Measurements from ENCODE around the gene HSPB2.
"Not testable (repeated sequence)": the region's sequence is repeated elsewhere in the genome, so short reads cannot be mapped to it uniquely, and the experiment has no call there.

Gene HSPB2, protein sequence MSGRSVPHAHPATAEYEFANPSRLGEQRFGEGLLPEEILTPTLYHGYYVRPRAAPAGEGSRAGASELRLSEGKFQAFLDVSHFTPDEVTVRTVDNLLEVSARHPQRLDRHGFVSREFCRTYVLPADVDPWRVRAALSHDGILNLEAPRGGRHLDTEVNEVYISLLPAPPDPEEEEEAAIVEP

DNA sequence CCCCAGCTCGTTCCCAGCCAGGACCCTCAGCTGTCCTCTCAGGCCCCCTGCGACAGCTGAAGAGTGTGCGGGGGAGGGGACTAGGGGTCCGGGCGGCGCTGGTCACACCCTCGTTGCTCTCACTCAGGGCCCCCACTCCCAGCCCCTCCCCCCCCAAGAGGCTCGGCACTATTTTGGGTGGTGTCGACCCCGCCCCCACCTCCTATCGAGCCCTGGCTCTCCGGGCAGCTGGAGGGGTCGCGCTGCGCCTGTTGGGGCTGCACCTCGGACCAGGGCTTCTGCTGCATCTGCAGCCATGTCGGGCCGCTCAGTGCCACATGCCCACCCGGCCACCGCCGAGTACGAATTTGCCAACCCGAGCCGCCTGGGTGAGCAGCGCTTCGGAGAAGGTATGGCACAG is at the start of gene HSPB2:
HSPB2 (plus strand) TSS at position 200 of the 400 bp plus-strand sequence; CDS start at position 296, 96 bp downstream.
- DNase-seq = no peak

DNA sequence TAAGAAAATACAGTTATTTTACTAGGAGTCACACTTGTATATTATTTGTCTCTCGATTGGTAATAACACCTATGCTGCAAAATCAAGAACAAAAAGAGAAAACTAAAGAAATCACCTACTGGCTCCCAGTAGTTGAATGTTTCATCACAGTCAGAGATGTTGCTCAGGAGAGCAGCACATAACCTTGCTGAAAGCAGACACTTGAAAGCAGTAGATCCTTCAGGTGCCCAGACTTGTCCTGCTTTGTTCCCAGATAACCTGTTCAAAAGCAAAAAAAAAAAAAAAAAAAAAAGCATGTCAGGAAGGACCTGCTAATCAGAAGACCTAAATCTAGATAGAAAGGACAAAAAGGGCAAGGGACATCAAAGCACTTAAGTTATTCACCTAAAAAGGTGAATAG is 42.4 kb upstream of the HSPB2 start:
- DNase-seq = no peak

DNA sequence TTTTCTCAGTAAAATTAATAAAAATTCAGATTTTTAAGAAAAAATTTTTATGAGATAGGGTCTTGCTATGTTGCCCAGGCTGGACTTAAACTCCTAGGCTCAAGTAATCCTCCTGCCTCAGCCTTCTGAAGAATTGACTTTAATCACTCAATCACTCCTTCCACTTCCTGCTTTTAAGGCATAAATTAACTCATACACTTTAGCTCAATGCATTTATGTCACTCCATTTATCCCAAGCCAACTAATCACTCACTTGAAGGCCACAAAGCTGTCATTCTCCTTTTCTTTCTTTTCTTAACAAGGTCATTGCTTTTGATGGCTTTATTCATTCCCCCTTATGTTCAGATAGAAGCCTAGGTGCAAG is 42.0 kb upstream of the HSPB2 start:
- no peak for DNase-seq

DNA sequence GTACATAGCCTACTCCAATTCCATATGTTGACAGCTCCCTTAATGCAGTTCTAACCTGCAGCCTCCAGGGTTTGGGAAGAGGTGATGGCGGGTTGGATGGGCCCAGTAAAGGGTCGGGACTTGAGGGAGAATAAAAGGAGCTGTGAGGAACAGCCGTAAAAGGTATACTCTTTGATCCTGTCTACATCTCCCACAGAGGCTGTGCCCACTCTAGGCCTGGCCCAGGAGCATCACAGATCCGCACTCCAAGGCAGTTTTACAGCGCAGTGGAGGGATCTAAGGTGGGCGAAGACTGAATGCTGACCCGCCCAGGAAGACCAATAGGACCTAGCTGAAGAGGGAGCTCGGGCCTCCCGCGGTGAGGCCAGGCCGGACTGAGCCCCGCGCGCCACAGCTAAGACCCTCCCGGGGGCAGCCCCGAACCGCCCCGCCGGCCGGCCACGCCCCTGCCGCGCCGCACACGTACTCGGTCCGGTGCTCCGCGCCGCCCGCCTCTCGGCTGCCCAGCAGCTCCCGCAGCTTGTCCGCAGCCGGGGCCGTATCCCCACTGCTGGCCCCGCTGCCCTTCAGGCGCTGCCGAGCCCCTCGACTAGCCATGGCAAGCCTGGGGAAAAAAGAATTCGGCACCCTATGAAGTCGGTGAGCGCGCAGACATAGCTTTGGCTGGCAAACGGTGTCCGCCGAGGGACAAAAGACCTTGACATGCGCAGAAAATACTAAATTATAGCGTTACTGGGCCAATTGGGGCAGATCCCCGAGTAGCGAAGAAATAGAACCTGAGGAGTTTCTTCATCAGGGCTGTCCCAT is 41.4 kb upstream of the HSPB2 start, which contains the start of gene ALG9:
ALG9 (minus strand) TSS at position 696 of the 807 bp plus-strand sequence; CDS start at position 597, 99 bp downstream.
- DNase-seq = peak; percentile 87

DNA sequence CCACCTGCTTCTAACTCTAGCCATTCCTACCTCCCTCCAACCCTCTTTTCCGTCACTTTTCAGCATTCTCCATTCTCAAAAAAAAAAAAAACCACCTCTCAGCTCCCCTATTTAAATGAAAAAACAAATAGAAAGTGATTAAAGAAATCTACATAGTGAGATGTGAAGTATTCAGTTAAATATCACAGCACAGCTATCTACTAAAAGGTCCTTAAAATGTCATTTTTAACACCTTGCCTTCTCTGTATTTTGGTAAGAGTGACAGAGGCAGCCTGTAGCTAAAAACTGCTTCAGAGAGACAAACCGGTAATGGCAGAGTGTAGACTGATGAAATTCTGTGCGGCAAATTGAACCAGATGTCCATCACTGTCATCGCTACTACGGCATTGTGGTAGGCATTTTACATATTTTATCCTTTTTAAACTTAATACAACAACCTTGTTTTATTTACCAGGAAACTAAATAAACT is 40.8 kb upstream of the HSPB2 start:
- no peak for DNase-seq

DNA sequence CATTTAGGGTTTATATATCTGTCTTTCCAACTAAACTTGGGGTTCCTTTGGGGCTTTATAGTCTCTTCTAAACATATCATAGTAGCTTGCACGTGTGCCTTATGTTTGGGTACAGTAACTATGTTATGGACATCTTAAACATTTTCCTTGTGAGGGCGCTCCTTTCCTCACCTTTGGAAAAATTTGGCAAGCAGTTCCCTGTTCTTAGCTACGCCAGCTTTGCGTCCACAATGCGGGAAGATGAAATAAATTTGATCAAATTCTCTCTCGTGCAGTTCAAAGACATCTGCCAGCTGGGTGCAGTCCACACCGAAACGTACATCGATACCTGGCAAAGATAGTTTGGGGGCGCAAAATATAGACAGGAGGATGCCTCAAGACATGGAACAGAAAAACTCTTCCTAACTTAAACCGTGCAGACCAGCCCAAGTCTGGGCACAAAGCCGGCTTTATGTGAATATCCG is 34.1 kb upstream of the HSPB2 start:
- no peak for DNase-seq

DNA sequence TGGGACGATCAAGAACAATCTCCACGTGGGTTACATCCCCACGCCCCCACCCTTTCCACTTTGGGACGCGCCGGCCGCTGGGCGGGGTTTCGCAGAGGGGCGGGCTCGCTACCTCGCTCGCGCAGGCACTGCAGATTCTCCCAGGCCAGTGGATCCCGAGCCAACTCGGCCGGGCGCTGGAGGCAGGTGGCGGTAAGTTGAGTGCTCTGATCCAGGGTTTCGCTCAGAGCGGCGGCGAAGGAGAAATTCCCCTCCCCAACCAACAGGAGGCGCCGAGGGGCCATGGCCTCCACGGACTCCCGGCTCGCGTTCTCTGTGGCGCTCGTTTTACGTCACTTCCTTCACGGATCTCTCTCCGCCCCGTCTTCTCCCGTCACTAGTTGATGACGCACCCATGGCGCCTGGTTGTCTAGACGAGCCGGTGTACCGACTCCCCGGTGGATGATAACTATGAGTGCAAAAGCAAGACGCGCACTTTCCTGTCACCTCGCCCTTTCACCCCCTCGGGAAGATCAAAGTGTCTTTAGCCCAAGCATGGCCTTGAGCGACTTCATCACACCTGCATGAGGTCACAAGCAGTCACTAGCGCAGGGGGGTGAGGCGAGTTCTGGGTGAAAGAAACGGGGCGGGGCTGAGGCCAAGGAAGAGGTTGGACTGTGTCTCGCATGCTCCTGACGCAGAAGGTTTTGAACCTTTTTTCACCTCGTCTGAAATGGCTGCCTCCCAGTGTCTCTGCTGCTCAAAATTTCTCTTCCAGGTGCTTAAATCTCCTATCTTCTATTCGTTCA is 33.5 kb upstream of the HSPB2 start, which contains the start of the genes CFAP68 and FDXACB1:
CFAP68 (plus strand) TSS at position 693 of the 788 bp plus-strand sequence; CDS start at position 713, 20 bp downstream.
FDXACB1 (minus strand) TSS at position 317 of the 788 bp plus-strand sequence; CDS start at position 284, 33 bp downstream.
- peak; percentile 97 for DNase-seq

DNA sequence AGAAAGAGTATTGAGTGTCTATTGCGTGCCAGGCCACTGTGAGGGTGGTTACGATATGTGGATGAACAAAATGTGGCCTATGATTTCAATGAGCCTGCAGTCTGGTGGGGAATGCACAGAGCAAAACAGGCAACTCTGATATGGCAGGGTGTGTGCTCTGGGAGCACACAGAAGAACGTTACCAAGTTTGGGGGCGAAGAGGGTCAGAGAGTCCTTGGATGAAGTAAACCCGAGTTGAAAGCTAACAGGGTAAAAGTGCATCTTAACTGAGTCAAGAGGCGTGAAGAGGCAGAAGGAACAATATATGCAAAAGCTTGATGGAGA is 32.9 kb upstream of the HSPB2 start:
- no peak for DNase-seq

DNA sequence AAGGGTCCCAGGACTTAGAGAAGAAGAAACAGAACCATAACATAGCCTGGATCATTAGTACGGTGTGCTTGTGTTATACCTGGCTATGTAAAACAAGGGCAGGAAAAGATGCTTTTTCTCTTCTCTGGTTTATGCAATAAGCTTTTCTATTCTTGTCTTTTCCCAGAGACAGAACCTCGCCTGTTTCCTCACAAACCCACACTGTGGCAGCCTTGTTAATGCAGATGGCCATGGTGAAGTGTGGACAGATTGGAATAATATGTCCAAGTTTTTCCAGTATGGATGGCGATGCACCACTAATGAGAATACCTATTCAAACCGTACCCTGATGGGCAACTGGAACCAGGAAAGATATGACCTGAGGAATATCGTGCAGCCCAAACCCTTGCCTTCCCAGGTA is 30.3 kb upstream of the HSPB2 start:
- DNase-seq = no peak

DNA sequence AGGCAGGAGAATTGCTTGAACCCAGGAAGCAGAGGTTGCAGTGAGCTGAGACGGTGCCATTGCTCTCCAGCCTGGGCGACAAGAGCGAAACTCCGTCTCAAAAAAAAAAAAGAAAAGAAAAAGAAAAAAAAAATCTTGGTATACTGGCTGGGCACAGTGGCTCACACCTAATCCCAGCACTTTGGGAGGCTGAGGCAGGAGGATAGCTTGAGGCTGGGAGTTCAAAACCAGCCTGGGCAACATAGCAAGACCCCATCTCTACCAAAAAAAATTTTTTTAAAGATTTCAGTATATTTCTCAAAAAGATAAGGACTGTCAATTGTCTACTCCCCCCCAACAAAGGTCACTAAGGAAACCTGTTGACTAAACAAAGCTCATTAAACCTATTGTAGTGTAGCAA is 27.5 kb upstream of the HSPB2 start:
- not testable (repeated sequence) for DNase-seq

DNA sequence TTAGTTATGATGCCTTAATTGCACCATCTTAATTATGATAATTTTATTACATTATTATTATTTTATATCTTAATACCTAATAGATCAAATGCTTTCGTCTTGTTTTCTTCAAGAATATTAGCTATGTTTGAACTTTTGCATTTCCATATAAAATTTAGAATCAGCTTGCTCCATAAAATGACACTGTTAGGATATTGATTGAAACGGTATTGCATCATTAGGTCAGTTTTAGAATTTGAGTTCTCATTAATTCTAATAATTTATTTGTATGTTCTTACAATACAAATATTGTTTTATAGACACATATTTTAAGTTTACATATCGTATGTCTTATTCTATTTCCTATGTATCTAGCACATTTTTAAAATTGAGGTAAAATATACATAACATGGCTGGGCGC is 26.5 kb upstream of the HSPB2 start:
- no peak for DNase-seq

DNA sequence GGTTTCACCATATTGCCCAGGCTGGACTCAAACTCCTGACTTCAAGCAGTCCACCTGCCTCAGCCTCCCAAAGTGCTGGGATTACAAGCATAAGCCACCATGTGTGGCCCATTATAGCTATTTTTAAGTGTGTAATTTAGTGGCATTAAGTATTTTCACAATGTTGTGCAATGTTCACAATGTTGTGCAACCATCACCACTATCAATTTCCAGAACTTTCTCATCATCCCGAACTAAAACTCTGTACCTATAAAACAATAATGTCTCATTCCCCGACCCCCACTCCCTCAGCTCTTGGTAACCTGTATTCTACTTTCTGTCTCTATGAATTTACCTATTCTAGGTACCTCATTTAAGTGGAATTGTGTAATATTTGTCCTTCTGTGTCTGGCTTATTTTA is 25.7 kb upstream of the HSPB2 start:
- no peak for DNase-seq

DNA sequence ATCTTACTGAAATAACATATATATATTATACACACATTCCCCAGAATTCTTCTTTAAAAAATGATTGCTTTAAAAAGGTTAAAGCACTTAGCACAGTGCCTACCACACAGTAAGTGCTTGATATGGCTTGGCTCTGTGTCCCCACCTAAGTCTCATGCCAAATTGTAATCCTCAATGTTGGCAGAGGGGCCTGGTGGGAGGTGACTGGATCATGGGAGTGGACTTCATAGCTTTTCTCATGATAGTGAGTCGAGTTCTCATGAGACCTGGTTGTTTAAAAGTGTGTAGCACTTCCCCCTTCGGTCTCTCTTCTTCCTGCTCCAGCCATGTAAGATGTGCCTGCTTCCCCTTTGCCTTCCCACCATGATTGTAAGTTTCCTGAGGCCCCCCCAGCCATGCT is 7.1 kb upstream of the HSPB2 start:
- DNase-seq = no peak

DNA sequence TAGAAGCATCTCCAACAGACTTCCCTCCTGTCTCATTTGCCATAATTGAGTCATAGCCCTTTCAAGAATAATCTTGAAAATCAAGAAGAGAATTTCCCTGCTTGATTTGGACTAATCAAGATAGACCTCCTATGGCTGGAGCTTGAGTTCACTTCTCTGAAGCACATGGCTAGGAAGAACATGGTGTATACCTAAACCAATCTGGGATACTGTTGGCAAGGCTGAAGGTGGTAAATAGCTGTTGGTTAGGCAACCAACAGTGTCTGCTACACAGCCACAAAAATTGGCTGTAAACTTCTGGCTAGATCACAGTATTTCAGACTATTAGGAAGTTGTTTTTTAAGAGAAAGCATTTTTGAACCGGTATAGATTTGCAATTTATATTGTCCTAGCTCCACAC is 5.9 kb upstream of the HSPB2 start:
- no peak for DNase-seq

DNA sequence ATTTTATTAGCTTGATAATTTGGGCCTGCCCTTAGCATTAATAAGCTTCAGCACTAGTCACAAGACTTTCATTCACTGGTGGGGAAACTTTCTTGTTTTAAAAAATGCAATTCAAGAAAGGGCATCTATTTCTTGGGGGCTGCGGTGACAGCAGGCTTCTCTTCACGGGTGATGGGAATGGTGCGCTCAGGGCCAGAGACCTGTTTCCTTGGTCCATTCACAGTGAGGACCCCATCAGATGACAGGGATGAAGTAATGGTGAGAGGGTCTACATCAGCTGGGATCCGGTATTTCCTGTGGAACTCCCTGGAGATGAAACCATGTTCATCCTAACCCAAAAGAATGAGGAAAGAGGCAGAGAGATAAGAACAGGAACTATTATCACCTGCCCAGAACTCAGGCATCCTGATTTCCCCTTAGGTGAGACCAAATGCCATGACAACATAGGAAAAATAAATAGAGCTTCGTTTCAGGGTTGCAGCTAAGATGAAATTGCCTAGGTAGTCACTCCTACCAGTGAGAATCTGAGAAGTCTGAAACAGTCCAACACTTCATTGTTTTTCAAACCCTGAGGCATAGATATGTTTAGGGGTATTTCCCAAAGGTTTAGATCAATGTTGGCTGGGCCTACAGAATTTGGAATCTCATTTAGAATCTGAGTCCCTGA is 3.8 kb upstream of the HSPB2 start:
- DNase-seq = no peak

DNA sequence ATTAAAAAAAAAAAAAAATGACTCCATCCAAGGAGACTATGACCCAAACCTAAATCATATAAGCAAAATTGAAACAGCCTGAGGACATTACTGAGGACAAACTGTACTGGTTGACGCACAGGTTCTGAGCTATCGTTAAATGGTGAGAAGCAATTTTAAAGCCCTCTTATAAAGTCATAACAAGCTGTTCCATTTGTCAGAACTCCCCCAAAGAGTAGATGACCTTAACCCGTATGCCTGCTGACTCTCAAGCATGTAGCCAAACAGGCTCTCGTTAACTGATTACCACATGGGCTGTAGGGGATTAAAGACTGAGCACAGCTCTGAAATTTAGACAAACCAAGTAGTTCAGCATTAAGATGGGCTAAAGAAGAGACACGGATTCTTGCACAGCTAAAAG is 3.2 kb upstream of the HSPB2 start:
- DNase-seq = no peak

DNA sequence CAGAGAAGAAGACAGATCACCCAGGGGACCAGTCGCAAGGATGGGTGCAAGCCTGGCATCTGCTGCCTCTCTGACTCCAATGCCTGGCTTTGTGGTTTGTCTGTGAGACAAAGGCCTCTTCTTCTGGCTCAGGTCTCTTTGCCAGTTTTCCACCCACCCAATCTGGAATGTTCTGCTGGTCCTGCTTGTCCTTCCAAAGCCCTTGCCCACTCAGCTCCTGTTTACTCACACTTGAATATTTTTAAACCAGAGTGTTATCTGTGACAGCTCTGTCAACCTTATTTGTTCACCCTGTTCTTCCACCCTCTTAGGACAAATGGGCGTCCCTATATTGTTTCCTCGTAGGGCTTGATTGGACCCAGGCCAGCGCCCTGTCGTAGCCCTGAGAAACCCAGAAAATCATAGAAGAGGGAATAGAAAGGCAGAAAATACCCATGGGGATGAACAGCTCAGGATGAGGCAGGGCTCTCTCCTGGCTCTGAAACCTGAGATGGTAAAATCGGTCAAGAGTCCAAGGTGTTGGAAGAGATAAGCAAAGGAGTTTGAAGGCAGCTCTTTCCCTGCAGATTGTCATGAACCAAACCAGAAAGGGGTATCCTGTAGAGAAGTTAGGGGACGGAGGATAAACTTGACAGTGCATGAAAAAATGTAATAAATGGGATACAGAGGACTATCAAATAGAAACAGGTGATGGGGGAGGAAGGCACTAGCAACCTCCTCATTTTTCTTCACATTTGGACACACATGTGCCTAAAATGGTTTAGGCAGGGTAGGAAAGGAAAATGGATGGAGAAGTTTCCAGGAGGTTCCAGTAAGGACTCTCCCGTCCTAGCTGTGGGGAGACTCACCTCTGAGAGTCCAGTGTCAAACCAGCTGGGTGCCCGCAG is 1.6 kb upstream of the HSPB2 start:
- DNase-seq = no peak

DNA sequence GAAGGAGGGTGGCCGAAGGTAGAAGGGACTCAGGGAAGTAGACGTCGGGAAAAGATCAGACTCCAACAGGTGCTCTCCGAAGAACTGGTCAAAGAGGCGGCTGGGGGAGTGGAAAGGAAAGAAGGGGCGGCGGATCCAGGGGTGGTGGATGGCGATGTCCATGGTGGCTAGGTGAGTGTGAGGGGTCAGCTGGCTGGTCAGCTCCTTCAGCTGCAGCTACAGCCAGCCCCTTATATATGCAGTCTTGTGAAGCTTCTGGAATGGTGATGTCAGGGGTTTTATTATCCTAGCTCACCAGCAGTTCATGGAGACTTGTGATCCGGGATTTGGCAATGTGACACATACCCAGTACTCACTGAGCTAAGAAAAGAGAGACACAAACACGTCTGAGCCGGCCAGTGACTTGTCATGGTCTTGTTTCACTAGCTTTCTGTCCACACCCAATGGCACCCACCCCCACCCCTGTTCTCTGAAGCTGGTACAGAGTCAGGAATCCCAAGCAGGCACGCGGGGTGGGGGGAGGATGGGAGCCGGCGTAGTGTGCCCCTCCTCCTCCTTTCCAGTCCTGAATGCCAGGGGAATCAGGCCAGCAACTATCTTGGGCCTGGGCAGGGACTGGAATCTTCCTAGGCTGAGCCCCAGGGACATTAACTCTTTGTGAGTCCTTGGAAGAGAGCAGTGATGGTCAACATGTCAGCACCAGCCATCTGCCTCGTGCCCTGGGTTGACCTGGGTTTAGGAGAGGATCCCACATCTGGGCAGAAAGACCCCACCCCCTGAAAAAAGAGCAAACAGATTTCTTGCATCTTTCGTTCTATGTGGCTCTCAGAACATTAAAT is 752 bp upstream of the HSPB2 start, which contains the start of gene CRYAB:
CRYAB (minus strand) TSS at position 208 of the 839 bp plus-strand sequence; CDS start at position 162, 46 bp downstream.
- no peak for DNase-seq

DNA sequence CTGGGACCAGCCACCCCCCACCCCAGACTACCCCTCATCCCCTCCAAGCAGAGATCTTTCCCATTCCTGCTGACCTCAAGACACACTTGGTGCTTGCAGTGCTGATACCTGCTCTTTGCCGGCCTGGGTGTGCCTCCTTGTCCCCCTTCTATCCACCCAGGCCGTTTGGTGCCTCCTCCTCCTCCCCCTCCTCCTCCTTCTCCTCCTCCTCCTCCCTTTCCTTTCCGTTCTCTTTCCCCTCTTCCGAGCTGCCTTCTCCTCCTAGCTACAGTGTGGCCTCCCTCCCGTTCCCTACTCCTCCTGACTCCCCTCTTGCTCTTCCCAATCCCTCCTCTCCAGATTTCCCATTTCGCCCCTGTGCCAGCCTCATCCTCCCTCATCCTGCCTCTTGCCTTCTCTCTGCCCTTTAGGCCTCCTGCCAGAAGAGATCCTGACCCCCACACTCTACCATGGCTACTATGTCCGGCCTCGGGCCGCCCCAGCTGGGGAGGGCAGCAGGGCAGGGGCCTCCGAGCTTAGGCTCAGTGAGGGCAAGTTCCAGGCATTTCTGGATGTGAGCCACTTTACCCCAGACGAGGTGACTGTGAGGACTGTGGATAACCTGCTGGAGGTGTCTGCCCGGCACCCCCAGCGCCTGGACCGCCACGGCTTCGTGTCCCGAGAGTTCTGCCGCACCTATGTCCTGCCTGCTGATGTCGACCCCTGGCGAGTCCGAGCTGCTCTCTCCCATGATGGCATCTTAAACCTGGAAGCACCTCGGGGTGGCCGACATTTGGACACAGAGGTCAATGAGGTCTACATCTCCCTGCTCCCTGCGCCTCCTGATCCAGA is 712 bp downstream of the HSPB2 start:
- DNase-seq = no peak

DNA sequence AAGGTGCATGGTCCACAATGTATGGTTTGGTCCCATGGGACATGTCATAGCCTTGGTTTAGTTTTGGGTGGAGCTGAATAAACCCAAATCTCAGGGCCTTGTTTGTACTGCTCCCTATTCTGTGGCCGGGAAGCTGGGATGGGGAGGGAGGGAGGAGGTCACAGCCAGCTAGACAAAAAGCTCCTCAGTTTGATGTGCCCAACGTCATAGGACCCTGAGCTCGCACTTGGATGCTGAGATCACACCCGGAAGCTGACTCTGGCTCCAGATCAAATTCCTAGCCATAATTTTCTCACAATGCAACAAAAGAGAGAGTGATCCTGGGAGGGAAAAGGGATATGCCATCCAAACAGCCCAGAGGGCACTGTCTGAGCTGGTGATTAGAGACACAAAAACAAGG is 1.5 kb downstream of the HSPB2 start:
- no peak for DNase-seq
